K562 (cell line): ENCODE measurements around the gene WLS.

Source experiments
- ATF1 ChIP-seq, 2 experiments: fragments of 450-650 bp in 1 of 2; IDR thresholded peaks; 2 replicates each; pipeline ENCODE4 v1.6.1; 2016; ENCODE audit warnings: missing compliant biosample characterization in 1 of 2, missing genetic modification characterization in 1 of 2
- CBFA2T3 ChIP-seq: fragments of 450-650 bp; IDR thresholded peaks from 2 replicates; pipeline ENCODE4 v1.6.1; 2017
- ETV6 ChIP-seq, 3 experiments: fragments of 150-350 bp in 1 of 3; sonication (generic) in 1 of 3; formaldehyde crosslinking in 1 of 3; IDR thresholded peaks; 2 replicates each; pipeline versions ENCODE4 v1.6.1 to v1.8.0; 2014 to 2022; ENCODE audit warnings: borderline replicate concordance in 2 of 3, low read depth in 2 of 3, antibody characterized with exemption in 1 of 3, low read length in 1 of 3, mild to moderate bottlenecking in 1 of 3, missing genetic modification reagents in 1 of 3
- FOSL1 ChIP-seq: fragments of 200-800 bp; sonication (Bioruptor generic); conservative IDR thresholded peaks from 2 replicates; pipeline ENCODE4 v1.6.1; 2016; ENCODE audit warnings: missing genetic modification characterization, missing compliant biosample characterization
- PHF20 ChIP-seq: fragments of 450-650 bp; IDR thresholded peaks from 2 replicates; pipeline ENCODE4 v1.6.1; 2018; ENCODE audit not compliant: partially characterized antibody
- TFE3 ChIP-seq: fragments of 450-650 bp; formaldehyde crosslinking; IDR thresholded peaks from 2 replicates; pipeline ENCODE4 v1.4.0; 2020; ENCODE audit warnings: mild to moderate bottlenecking, mixed read lengths

GRCh38 chr1:68230901-68231626 is 1.3 kb downstream of the WLS start:
- TF ChIP-seq FOSL1 (tag), result no peak
- no peak for TF ChIP-seq ATF1 (CRISPR knock-in tag; IDR thresholded peaks at IDR 0.05)
- no peak for TF ChIP-seq ATF1 (tag; IDR thresholded peaks at IDR 0.05)
- no peak for TF ChIP-seq CBFA2T3
- no peak for TF ChIP-seq TFE3 (CRISPR knock-in tag)
- no peak for TF ChIP-seq ETV6 (IDR thresholded peaks at IDR 0.05; ENCODE audit: borderline replicate concordance in 1 of 2, low read depth in 2 of 2, low read length in 1 of 2)
- no peak for TF ChIP-seq ETV6 (CRISPR knock-in tag; IDR thresholded peaks at IDR 0.05; ENCODE audit: borderline replicate concordance)
- no peak for TF ChIP-seq PHF20
